ENCODE results near the gene PSKH1.
"Not testable (repeated sequence)": the region's sequence is repeated elsewhere in the genome, so short reads cannot be mapped to it uniquely, and the experiment has no call there.

PSKH1 gene

GRCh38 chr16:67892899-67893742 lies at the start of gene PSKH1:
TSS of gene PSKH1 (plus strand) at chr16:67893254. CDS start at chr16:67908750, 15,496 bp downstream.
- DNase-seq, result peak; percentile 83 to 89

GRCh38 chr16:67843343-67843765 lies 49.7 kb upstream of the PSKH1 start:
- DNase-seq, result no peak

DNA sequence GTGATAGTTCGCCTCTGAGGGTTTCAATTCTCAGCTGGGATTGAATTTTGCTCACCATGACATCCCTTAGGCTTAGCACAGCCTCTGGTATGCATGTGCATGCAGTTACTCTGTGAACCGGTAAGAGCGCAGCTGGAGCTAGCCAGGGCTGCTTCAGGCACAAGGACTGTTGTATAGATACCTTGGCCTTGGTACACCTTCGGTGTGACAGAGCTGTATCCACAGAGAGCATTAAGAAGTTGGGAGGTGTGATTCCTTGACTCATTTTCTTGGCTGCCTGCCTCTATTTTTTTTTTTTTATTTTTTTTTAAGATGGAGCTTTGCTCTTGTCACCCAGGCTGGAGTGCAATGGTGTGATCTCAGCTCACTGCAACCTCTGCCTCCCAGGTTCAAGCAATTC lies 48.6 kb upstream of the PSKH1 start:
- DNase-seq, result no peak

- DNase-seq, result no peak
Observed at GRCh38 chr16:67845291-67846062, 47.6 kb upstream of the PSKH1 start.

GRCh38 chr16:67846063-67846319 lies 47.1 kb upstream of the PSKH1 start:
- no peak for DNase-seq

DNA sequence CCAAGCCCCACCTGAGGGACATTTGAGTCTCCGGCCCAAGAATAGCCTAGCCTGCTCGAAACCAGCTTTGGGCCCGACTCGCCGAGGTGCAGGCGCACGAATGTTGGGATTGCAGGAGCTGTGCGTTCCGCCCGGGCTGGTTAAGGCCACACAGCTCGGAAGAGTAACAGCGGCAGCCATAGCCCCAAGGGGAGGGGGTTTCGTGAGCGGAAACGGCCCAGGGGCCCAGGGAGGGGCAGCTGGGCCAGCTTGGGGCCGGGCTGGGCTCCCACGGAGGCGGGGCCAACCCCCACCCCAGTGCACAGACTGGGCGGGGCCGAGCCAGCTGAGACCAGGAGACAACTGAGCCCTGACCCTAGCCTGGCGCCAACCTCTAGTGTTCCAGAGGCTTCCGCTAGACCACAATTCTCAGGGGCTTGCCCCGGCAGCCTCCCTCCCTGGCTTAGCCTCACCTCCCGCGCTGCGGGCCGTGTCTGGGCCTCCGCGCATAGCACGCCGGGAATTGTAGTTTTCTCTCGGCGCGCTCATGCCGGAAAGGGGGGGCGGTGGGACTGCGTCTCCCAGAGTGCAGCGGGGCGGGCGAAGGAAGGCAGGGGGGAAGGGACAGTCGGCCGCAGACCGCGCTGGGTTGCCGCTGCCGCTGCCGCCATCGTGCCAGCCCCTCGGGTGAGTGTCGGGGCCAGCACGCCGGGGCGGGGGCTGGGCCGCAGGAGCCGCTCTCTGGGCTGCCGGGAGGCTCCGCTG lies 46.6 kb upstream of the PSKH1 start, which contains the start of gene NUTF2:
NUTF2 (plus strand) TSS at position 614 of the 744 bp plus-strand sequence. CDS start 18,198 bp downstream, outside the sequence.
- peak; percentile 89 for DNase-seq

DNA sequence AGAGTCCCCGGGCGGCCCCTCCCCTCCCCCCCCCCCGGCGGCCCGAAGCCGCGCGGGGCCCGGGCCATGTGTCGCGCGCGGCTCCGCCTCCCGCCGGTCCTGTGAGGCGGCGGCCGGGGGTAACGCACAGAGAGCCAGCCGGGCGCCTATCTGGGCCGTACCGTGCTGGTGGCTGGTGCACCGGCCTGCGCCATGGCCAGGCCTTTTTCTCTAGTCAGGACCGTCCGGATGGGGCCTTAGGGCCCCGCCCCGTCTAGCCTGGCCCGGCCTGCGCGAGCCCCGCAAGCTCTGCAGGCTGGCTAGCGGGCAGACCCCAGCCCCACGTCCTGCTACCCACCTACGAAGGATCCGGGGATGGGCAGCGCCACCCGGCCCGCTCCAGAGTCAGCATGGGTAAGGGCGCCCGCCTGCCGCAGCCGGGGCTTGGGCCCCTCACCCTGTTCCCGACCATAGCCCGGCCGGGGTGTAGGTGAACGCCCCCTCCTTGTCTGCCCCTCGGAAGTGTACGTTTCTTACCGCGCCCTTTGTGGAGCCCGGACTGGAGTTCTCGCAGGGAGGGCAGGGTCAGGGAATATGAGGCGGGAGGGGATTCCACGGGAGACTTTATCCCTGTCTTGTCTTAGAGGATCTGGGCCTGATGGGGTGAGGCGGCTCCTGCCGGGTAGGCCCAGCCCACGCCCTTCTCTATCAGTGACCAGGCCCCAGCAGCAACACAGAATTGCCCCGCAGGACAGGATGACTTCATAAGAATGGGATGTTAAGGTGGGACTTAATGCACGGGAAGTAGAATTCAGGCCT lies 45.8 kb upstream of the PSKH1 start, which contains the start of gene CENPT:
CENPT (minus strand) TSS at position 630 of the 798 bp plus-strand sequence. CDS start 13,834 bp downstream, outside the sequence.
- peak in 1 of 2 experiments; percentile 59 for DNase-seq

DNA sequence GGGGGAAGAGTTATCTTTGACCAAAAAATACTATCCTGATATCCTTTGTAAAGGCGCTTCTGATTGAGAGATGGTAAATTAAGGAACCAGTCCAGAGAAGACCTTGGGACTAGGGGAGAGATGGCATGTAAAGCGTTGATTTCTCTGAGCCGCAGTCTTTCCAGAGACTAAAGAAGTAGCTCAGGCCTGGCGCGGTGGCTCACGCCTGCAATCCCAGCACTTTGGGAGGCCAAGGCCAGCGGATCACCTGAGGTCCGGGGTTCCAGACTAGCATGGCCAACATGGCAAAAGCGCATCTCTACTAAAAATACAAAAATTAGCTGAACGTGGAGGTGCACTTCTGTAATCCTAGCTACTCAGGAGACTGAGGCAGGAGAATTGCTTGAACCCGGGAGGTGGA lies 44.9 kb upstream of the PSKH1 start:
- no peak for DNase-seq

DNA sequence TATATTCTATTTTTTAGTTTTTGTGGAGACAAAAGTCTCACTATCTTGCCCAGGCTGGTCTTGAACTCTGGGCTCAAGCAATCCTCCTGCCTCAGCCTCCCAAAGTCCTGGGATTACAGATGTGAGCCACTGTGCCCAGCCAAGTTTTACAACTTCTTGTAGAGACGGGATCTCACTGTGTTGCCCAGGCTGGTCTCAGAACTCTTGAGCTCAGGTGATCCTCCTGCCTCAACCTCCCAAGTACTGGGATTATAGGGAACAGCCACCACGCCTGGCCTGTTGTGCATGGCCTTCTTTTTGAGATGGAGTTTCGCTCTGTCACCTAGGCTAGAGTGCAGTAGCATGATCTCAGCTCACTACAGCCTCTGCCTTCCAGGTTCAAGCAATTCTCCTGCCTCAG lies 39.4 kb upstream of the PSKH1 start:
- DNase-seq, result no peak

- no peak for DNase-seq
Observed at GRCh38 chr16:67855789-67856188, 37.3 kb upstream of the PSKH1 start.

DNA sequence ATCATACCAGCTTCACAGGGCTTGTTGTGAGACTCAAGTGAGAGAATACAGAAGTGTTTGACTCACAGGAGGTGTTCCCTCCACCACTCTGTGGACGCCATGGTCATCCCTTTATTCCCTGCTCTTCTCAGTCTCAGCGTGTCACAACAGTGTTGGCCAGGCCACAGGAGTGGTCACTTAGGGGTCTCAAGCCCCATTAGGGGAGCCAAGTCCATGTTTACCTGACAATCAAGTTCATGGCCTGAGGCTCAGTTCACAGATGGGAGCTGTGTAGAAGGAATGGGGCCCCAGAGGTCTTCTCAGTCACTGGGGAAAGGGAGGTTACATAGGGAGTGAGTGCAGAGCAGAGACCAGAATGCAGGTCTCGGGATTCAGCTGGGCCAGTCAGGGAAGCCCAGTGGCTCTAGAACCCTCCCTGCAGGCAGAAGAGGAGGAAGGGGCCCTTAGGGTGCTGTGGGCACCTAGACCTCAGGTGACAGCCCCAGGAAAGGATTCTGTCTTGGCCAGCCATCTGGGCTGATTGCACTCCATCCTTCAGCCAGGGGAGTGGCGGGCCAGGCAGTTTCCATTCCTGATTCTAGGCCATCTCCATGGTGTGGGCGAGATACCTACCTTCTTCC lies 36.0 kb upstream of the PSKH1 start:
- DNase-seq, result no peak

DNA sequence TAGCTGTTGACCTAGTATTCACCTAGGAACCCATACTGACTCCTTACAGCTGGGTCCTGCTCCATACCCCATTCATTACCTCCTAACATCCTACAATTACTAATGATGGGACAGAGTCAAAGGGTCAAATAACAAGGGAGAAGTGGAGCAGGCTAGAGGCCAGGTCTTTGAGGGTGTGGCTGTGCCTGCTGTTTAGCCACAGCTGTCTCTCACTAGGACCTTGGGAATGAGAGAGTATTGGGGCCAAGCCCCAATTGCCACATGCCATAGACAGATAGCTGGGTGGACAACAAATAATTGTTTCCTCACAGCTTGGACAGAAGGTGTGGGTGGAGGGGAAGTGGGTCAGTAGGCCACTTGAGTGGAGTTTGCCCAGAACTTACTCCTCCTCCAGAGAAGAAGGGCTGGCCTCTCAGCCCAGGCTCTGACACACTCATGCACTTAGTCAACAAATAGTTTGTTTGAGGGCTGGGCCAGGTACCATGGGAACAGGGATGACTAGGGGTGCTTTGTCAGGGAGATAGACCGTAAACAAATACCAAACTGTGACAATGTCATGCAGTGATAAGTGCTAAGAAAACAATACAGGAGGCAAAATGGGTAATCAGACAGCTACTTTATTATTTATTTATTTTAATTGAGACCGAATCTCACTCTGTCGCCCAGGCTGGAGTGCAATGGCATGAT lies 35.4 kb upstream of the PSKH1 start:
- no peak for DNase-seq

GRCh38 chr16:67858500-67858899 lies 34.6 kb upstream of the PSKH1 start:
- DNase-seq, result no peak

DNA sequence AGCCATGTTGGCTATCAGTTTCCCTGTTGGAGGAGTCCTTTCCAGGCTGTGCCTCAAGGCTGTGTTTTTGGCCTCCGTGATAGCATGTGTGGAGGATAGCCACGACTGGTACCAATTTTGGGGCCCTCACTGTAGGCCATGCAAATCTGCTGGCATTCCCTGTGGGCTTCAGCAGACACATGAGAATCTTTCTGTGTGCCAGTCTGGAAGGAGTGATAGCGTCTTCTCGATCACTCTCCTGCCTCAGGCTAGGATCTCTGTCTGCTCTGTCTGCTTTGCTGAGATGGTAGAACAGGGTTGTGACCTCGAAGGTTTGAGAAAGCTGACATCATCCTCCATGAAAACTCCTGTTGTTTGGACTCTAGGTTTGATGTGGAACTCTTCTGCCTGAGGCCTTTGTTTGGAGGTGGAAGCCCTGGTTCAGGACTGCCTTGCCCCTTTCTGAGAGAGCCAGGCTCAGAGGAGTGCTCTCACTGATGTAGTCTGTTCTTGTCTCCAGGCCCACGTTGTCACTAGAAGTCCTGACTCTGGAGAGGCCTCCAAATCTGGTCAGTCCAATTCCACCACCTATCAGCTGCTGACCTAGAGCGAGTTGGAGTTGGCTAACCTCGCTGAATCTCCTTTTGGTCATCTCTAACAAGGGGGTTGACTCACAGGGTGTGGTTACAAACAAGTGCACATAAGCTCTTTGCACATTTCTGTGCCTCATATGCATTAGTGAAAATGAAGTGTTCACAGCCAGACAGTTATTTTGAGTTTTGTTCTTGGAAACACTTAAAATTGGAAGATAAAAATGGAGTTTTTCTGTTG lies 32.3 kb upstream of the PSKH1 start:
- DNase-seq, result no peak

- no peak for DNase-seq
Observed at GRCh38 chr16:67861877-67862276, 31.2 kb upstream of the PSKH1 start.

- DNase-seq, result no peak
Observed at GRCh38 chr16:67862623-67863583, 30.2 kb upstream of the PSKH1 start.

- DNase-seq, result not testable (repeated sequence)
Observed at GRCh38 chr16:67864044-67864443, 29.0 kb upstream of the PSKH1 start.

DNA sequence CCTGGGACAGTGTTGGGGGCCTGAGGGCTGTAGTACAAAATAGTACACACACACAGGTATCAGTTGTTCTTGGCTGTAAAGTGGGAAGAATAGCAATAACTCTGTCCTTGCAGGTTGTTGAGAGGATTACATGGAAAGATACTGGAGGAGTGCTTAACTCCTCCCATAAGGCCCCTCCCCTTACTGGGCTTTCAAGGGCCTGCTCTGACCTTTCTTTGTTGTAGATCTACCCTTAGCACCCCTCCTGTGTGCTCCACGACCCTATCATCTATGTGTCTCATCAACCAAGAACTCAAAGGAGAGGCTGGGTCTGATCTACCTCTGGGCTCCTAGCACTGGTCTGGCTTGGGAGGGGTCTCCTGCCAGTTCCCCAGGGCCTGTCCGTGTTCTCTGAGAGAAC lies 28.5 kb upstream of the PSKH1 start:
- no peak for DNase-seq

DNA sequence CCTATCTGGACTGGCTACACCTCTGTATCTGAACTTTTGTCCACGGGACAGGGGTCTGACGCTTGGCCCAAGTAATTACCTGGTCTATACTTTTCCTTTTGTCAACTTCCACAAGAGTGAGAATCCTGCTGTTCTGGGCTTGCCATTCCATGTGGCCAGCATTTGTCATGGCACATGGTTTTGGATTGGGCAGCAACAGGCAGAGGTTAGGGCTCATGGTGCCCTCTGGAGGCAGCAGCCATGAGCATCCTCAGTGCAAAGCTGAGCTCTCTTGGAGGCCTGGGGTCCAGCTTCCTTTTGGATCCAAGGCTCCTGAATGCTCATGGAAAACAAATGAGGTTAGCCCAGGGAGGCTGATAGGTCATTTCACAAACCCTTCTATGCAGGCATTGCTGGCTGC lies 27.7 kb upstream of the PSKH1 start:
- DNase-seq, result no peak
